ENCODE data around the gene TOE1. TPM values are rescaled to one million over a fixed set of nuclear protein-coding genes. Genes with fewer than 3 reads are reported as not detected.

The TOE1 gene
- polyA plus RNA-seq, 1 of the 3 experiments (the other 2 are of a cell fraction): 19.1 TPM

- TF ChIP-seq FOXM1 (IDR thresholded peaks at IDR 0.05; ENCODE audit: low read depth) (0 out of 2 replicates have a peak, but pooled peaks have one; percentile 20), REST (IDR thresholded peaks at IDR 0.05; ENCODE audit: low read depth, low read length) (0 out of 2 replicates have a peak, but pooled peaks have one; percentile 3), FOXJ3 (CRISPR knock-in tag; IDR thresholded peaks at IDR 0.05) (no peak), RFX5 (IDR thresholded peaks at IDR 0.05; ENCODE audit: low read length) (0 out of 2 replicates have a peak, but pooled peaks have one; percentile 13), RCOR1 (IDR thresholded peaks at IDR 0.05; ENCODE audit: low read length) (no peak)
- TF ChIP-seq, protein P1, sequence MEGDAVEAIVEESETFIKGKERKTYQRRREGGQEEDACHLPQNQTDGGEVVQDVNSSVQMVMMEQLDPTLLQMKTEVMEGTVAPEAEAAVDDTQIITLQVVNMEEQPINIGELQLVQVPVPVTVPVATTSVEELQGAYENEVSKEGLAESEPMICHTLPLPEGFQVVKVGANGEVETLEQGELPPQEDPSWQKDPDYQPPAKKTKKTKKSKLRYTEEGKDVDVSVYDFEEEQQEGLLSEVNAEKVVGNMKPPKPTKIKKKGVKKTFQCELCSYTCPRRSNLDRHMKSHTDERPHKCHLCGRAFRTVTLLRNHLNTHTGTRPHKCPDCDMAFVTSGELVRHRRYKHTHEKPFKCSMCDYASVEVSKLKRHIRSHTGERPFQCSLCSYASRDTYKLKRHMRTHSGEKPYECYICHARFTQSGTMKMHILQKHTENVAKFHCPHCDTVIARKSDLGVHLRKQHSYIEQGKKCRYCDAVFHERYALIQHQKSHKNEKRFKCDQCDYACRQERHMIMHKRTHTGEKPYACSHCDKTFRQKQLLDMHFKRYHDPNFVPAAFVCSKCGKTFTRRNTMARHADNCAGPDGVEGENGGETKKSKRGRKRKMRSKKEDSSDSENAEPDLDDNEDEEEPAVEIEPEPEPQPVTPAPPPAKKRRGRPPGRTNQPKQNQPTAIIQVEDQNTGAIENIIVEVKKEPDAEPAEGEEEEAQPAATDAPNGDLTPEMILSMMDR (IDR thresholded peaks at IDR 0.05): peak; percentile 74
- TF ChIP-seq, protein P2, sequence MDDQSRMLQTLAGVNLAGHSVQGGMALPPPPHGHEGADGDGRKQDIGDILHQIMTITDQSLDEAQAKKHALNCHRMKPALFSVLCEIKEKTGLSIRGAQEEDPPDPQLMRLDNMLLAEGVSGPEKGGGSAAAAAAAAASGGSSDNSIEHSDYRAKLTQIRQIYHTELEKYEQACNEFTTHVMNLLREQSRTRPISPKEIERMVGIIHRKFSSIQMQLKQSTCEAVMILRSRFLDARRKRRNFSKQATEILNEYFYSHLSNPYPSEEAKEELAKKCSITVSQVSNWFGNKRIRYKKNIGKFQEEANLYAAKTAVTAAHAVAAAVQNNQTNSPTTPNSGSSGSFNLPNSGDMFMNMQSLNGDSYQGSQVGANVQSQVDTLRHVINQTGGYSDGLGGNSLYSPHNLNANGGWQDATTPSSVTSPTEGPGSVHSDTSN (IDR thresholded peaks at IDR 0.05): peak; percentile 19; the same call in 1 of the 2 replicates
These were observed 36.3 kb upstream of the TOE1 start (continued) for GRCh38 chr1:45303520-45304310.

DNA sequence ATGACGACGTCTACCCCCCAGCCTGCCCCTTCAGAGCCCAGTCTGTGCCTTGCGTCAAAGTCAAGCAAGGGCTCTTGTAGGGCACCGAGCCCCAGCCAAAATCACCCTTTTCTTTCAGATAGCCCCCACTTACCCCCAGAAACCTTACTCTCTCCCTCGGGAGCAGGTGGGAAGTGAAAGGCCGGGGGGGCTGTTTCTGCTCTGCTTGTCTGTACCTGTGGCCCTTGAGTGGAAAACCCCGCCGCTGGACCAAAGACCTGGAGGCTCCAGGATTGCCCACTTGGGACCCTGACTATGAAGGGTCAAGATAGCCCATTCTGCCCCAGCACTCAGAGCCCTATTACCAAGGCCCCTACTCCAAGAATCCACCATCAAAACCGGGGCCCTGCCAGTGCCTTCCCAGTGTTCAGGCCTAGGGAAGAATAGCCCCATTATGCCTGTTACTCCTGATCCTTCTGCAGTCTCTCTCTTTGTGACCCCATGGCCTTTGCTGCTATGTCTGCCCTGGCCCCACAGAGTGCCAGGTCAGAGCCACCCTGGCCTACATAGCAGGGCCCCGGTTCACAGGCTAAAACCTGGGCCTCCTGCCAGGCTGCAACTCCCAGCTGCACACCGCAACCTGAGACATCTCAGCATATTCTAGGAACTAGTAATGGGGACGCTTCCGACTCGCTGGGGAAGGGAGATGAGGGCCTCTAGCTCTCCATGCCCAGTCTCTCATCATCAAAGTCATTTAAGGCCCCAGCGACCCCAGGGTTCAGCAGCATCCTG, 35.5 kb upstream of the TOE1 start:
- Histone ChIP-seq H3K9me3 (no peaks in the 10 kb centered on the region), H3K9me2 (no peaks in the 10 kb centered on the region), H3K4me3 (ENCODE audit: low read depth in 2 of 2, low read length in 1 of 2) (peak overlapping the region; percentile 68 to 76), H3K79me2 (ENCODE audit: insufficient read depth) (no peaks in the 10 kb centered on the region), H3K36me3 (replicated peaks in 1 of 2; ENCODE audit: control insufficient read depth in 1 of 2, insufficient read depth in 2 of 2, low read length in 1 of 2) (no peaks in the 10 kb centered on the region), H3F3A (replicated peaks; ENCODE audit: insufficient read depth) (peaks cover 10% of the 10 kb centered on the region), H2AFZ (ENCODE audit: low read depth) (peak overlapping the region; percentile 76; the same call in 1 of the 2 replicates), H3K9ac (peak overlapping the region; percentile 79), H3K4me2 (peak overlapping the region; percentile 87), H3K4me1 (ENCODE audit: control insufficient read depth in 1 of 2, insufficient read depth in 2 of 2, low read depth in 1 of 2, low read length in 1 of 2) (peaks cover 0 to 13% of the 10 kb centered on the region in 2 experiments; a peak in 1 of 4 replicates), H4K20me1 (ENCODE audit: insufficient read depth) (no peaks in the 10 kb centered on the region), H3K27ac (ENCODE audit: low read depth in 2 of 2, low read length in 1 of 2) (peak overlapping the region; percentile 68 to 87), H3K27me3 (ENCODE audit: insufficient read depth) (no peaks in the 10 kb centered on the region)
- TF ChIP-seq USF1 (IDR thresholded peaks at IDR 0.05; ENCODE audit: borderline replicate concordance, low read depth) (no peak), YY1 (IDR thresholded peaks at IDR 0.05; ENCODE audit: low read depth) (no peak), NFIC (IDR thresholded peaks at IDR 0.05; ENCODE audit: borderline replicate concordance) (peak; percentile 25; the same call in 1 of the 2 replicates)
- CTCF ChIA-PET: interaction anchor here (0.8 to 14.7 kb wide), 7 partner anchors 24 to 298 kb away, joined by 3 to 470 read pairs (median 5); partner anchors contain the start of genes HECTD3, PRDX1 and UROD
- POLR2A ChIA-PET: interaction anchor here (0.7 to 2.4 kb wide), 5 partner anchors 22 to 218 kb away, joined by 3 to 22 read pairs (median 4); partner anchors contain the start of genes HPDL, MUTYH, PRDX1 and TOE1
- peak; percentile 20 for DNase-seq
- WGBS (ENCODE audit: low lambda C conversion rate): 62% methylated on average over 8 of the region's 15 CpGs

Data from SK-N-SH (cell line).